GM18526 (cell line): ENCODE measurements around the gene XAB2.

Experiments
- POLR2A ChIP-seq: IDR thresholded peaks from 3 replicates; pipeline ENCODE4 v1.6.1; 2011; ENCODE audit not compliant: insufficient read length; ENCODE audit errors: extremely low read depth

XAB2 gene

DNA sequence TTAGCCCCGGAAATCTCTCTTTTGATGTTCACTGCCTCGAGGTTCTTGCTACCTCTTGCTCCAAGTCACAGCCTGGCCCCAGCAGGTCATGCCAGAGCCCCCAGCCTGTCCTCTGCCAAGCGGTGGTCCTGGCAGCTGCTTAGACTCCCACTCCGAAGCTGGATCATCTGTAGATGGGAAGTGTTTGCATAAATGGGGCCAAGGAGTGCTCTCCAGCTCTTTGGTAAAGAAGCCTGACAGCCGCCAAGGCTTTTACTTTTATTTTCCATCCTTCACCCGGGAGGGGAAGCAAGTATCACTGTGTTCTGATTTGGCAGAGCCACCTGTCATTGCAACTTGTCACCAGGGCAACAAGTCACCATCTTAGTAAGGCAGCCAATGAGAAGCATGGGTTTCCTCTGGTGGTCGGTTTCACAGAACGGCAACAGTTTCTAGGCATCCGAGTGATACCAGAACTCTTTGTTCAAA is 28.9 kb upstream of the XAB2 start:
- no peak for TF ChIP-seq POLR2A

DNA sequence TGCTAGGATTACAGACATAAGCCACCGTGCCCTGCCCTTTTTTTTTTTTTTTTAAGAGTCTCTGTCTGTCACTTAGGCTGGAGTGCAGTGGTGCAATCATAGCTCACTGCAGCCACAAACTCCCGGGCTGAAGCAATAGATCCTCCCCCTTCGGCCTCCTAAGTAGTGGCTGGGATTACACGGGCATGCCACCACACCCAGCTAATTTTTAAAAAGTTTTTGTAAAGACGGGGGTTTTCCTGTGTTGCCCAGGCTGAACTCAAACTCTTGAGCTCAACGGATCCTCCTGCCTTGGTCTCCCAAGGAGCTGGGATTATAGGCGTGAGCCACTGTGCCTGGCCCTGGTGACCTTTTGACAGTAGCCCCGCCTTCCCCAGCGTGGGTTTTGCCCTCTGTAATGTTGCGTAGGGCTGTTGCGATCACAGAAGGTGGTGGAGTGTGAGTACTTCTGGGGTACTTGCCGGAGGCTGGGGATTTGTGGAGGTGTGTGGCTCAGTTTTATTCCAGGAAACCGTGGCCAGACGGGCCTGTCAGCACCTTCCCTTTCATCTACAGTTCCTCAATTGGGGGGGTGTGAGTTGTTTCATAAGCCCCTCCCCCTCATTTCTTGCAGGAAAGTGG is 27.9 kb upstream of the XAB2 start:
- TF ChIP-seq POLR2A: no peak

DNA sequence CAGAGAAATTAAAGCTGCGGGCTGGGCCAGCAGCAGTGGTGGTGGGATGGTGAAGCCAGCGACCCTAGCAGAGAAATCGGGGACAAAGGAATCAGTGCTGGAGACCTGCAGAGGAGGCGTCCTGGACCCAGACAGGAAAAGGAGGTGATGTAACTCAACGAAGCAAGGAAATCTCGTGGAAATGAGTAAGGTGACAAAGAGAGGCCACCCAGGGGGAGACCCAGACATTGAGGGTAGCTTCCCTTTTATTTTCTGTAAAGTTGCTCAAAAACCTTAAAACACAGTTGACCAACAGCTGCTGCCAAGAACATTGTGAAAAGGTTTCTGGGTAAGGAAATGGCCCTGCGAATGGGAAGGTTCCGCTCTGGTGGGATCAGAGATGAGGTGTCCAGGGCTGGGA is 26.2 kb upstream of the XAB2 start:
- no peak for TF ChIP-seq POLR2A

DNA sequence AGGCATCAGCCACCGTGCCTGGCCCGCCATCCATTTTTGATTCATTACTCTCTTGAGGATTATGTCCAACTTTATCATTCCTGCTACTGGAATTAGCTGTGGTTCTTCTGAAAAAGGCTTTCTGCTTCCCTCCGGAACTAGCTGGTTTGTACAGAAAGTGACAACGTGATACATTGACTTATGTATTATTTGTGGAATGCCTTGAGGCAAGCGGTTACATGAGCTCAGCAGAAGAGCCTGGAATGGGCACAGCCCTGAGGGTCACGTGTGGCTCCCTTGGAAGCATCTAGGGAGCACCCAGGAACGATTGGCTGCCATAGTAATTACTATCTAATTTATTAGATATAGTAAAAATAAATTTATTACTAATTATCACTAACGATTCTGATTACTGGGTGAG is 25.1 kb upstream of the XAB2 start:
- no peak for TF ChIP-seq POLR2A

DNA sequence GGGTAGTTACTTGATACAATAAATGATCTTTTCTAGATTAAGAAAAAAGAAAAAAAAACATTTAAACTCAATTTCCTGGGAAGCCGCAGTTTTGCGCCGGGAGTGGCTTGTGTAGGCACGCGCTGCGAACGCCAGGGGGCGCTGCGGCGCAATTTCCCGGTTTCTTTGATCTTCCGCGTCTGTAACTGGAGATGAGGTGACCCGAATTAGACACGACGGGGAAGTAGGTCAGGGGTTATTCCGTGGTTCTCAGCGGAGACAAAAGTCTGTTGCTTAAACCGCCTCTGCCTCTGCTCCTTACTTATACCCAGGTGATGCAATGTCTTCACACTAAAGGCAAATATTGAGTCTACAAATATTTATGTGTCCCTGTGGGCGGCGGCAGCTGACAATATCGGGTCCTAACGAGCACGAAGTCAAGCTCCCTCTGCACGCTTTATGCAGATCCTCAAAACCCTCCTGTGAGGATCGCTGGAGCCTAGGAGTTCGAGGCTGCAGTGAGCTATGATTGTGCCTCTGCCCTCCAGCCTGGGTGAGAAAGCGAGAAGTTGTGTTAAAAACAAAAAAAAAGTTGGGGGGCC is 22.8 kb upstream of the XAB2 start:
- TF ChIP-seq POLR2A: no peak

DNA sequence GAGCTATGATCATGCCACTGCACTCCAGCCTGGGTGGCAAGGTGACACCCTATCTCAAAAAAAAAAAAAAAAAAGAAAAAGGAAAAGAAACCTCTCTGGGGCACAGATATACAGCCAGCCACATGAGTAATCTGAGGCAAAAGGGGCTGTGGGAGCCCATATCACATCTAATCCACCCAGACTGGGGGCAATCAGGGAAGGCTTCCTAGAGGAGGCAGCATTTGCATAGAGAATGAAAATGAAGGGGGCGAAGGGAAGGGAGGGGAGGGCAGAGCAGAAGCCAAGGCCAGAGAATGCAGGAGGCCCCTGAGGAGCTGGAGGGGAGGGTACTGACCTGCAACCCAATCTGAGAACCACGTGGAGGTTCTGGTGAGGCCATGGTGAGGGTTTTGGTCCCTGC is 20.8 kb upstream of the XAB2 start:
- no peak for TF ChIP-seq POLR2A

DNA sequence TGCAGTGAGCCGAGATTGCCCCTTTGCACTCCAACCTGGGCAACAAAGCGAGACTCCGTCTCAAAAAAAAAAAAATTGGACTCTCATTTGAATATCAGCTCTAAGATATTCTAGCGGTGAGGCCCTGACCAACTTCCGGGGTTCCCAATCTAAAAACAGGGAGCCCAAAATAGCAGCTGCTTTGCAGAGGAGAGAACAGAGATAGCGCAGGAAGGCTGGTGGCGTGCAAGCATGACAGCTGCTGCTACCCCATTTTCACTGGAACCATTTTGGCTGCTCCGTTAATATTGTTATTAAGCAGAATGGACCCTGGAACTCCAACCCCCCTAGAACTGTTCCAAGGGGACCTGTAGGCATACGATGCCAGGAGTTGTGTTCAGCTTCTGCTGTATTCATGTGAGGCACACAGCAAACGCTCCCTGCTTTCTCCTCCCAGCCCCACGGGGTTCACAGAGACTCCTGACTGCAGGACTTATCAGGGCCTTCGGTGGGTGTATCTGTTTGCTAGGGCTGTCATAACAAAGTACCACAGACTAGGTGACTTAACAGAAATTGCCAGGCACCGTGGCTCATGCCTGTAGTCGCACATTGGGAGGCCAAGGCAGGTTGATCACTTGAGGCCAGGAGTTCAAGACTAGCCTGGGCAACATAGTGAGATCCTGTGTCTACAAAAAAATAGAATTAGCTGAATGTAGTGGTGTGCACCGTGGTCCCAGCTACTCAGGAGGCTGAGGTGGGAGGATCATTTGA is 19.1 kb upstream of the XAB2 start:
- no peak for TF ChIP-seq POLR2A

DNA sequence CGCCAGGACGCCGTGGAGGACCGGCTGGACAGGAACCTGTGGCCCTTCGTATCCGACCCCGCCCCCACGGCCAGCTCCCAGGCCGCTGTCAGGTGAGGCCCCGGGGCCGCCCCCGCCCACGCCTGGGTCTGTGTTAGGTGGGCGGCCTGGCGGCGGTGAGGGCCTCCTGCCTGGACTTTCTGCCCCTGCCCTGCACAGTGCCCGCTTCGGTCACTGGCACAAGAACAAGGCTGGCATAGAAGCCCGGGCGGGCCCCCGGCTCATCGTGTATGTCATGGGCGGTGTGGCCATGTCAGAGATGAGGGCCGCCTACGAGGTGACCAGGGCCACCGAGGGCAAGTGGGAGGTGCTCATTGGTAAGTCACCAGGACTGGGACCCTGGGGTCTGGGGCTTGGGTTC is 17.8 kb upstream of the XAB2 start:
- TF ChIP-seq POLR2A: no peak

DNA sequence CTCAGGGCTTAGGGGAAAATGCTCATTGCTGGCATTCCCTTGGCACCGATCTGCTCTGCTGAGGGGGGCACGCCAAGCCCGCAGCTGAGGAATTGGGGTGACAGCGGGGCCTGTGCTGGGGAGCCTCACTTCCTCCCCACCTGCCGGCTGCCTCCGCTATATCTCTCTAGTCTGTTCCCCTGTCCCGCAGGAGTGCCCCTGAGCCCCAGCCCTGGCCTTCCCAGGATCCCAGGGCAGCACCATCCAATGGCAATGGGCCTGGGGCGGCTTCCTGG is 17.0 kb upstream of the XAB2 start:
- TF ChIP-seq POLR2A: no peak

DNA sequence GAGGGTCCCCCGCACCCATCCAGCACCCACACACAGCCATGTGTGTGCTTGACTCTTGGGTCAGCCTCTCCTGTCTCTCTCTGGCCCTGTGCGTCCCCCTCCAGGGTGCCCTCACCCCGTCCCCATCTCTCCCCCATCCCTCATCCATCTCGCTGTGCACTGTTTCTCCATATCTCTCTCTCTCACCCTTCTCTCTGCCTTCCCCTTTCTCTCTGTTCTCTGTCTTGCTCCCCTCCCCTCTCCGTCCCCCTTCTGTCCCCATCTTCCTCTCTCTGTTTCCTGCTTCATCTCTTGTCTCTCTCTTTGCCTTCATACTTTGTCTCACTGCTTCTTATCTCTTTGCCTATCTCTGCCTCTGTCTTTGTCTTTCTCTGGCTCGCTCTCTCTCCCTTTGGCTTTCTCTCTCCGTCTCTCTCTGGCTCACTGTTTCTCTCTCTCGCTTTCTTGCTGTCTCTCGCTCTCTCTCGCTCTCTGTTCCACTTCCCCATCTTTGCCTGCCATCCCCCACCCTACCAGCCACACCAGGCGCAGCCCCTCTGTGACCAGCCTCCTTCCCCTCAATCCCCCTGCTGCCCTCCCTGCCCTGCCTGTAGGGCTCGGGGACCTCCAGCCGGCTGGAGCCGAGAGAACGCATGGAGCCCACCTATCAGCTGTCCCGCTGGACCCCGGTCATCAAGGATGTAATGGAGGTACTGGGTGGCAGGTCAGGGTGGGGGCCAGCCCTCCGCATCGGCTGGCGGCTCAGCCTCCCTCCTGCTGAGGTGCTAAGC is 16.5 kb upstream of the XAB2 start:
- no peak for TF ChIP-seq POLR2A

DNA sequence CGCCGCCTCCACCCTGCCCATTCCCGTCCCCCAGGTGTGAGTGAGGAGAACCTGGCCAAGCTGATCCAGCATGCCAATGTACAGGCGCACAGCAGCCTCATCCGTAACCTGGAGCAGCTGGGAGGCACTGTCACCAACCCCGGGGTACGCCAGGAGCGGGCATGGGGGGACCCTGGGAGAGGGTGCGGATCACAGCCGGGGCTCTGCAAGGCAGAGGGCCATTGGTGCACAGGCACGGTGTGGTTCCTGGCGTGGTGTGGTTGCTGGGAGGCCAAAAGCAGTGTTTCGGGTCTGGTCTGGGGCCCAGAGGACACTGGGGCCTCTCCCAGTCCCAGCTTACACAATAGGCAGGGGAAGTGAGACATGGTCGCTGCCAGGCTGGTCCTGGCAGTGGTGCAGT is 15.8 kb upstream of the XAB2 start:
- no peak for TF ChIP-seq POLR2A

DNA sequence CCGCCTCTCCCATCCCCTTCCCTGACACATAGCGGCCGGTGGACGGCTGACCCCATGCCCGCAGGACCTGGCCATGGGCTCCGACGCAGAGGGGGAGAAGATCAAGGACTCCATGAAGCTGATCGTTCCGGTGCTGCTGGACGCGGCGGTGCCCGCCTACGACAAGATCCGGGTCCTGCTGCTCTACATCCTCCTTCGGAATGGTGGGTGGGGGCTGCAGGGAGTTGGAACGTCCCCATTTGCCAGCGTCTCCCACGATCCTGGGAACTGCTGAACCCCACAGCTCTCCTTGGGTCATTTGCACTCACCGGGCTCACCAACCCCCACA is 15.2 kb upstream of the XAB2 start:
- no peak for TF ChIP-seq POLR2A

DNA sequence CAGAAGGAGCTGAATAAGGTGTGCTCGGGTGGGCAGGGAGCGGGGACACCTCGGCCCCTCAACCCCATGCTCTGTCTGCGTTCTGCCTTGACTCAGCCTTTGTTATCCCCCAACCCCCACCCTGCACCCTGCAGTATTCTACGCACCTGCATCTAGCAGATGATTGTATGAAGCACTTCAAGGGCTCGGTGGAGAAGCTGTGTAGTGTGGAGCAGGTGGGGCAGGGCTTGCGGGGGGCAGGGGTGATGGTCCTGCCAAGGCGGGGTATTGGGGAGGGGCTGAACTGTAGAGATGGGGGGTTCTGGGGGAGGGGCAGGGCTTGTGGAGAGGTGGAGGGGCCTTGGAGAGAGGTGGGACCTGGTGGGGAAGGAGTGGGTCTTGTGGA is 13.7 kb upstream of the XAB2 start:
- TF ChIP-seq POLR2A: no peak

DNA sequence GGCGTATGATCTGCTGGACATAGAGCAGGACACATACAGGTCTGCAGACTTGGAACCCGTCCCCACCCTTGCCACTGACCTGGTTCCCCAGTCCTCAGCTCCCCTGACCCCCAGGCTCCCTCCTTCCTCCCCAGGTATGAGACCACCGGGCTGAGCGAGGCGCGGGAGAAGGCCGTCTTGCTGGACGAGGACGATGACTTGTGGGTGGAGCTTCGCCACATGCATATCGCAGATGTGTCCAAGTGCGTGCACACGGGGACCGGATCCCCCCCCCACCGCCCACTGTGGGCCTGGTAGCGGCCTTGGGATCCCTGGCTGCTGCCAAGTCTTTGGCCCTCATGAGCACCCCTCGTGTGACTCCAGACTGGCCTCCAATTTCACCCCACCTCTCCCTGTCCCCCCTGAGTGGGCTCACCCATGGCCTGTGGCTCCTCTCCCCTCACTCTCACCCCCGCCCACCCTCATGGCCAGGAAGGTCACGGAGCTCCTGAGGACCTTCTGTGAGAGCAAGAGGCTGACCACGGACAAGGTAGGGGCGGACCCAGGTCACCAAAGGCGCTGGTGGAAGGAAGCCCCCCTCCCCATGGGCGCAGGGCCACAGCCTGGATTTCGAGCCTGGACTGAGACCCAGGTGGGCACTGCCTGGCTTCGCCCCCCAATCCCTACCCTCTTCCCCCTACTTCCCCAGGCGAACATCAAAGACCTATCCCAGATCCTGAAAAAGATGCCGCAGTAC is 13.1 kb upstream of the XAB2 start:
- no peak for TF ChIP-seq POLR2A

DNA sequence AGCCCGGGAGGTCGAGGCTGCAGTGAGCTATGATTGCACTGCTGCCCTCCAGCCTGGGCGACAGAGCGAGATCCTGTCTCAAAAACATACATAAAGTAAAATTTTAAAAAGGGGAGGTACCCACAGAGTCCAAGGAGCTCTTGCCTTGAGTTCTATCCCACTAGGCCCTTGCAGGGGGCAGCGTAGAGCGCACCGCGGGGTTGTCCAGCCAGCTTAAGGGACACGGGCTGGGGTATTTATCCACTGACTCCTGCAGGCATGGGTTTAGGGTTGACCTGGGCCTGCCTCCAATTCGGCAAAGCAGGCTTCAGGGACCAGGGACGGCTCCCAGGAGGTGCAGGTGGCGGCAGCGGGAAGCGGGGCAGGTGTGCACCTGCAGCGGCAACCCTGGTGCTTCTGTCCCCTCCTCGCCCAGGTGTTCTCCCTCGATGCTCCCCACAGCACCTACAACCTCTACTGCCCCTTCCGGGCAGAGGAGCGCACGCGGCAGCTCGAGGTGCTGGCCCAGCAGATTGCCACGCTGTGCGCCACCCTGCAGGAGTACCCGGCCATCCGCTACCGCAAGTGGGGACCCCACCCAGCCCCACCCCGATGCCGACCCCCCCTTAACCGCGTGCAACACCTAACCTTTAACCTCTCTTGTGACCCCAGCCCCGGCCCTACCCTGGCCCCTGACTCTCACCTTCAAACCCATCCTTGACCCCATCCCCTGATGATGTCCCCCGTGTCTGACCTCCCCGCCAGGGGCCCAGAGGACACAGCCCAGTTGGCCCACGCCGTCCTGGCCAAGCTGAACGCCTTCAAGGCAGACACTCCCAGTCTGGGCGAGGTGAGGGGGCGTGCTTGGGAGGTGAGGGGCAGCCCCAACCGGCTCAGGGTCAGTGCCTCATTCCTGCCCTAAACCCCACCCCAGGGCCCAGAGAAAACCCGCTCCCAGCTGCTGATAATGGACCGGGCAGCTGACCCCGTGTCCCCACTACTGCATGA is 12.2 kb upstream of the XAB2 start:
- no peak for TF ChIP-seq POLR2A

DNA sequence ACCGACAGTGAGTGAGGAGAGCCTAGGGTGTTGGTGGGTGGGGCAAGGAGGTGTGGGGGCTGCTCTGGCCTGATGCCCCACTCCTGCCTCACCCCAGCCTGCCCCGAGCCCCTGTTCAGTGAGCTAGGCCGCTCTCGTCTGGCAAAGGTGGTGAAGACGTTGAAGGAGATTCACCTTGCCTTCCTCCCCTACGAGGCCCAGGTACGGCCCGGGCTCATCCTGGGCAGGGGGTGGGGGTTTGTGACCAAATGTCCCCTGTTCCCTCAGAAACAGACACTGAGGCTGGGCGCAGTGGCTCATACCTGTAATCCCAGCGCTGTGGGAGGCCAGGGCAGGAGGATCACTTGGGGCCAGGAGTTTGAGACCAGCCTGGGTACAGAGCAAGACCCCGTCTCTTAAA is 11.5 kb upstream of the XAB2 start:
- TF ChIP-seq POLR2A: no peak
